GM19239 (cell line): Measurements from ENCODE around the gene C3orf49.

Source experiments
- DNase-seq: peaks from one replicate; pipeline ENCODE4 v3.0.0; 2011; ENCODE audit warnings: low spot score; ENCODE audit not compliant: insufficient read length
- FAIRE-seq: peaks from 2 replicates; lab custom pipeline; 2011; peaks lifted over from hg19 to GRCh38; lab: Jason Lieb, UNC

The C3orf49 gene

DNA sequence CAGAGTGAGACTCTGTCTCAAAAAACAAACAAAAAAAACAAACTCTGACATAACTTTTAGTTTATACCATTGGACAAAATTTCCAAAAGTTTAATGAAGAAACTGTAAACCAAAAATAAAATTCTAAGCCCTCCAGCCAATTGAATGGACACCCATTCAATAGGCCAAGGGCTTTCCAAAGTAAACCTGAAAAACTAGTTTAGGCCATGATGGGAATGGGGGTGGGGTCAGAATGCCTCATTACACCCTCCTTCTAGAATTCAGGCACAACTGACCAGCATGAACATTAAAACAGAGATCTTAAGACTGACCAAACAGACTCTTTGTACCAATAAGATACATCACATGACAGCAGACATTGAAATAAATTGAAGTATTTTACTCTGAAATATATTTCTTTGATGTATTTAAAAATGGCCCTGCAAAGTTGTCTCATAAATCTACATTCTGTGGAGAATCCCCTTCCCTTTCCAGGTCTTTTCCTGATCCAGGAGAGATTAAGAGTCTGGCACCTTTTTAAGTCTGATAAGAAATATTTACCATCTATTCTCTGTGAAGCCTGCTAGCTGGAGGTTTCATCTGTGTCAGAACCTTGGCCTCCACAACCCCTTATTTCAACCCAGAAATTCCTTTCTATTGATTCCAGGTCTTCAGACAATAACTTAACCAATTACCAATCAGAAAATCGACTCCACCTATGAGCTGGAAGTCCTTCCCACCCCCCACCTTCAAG, 28.8 kb downstream of the C3orf49 start:
- DNase-seq (no peak), FAIRE-seq (no peak)

GRCh38 chr3:63849175-63849574, 30.1 kb downstream of the C3orf49 start:
- no peak for DNase-seq
- FAIRE-seq, result no peak

GRCh38 chr3:63851287-63851686, 32.2 kb downstream of the C3orf49 start:
- DNase-seq (no peak), FAIRE-seq (peak; percentile 45)

DNA sequence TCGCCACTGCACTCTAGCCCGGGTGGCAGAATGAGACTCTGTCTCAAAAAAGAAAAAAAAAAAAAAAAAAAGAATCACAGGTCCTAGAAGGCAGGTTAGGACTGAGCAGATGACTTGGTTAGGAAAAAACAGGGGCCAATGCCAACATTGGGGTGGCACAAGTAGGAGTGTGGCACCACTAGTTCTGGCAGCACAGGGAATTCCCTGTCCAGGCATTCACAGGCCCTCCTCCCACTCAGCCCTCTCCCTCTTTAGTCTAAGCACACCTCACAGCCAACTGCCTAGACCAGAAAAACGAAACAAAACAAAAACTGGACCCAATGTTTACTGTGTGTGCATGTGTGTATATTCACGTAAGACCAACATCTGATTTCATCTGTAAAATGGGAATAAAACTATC, 34.0 kb downstream of the C3orf49 start:
- no peak for FAIRE-seq
- no peak for DNase-seq

GRCh38 chr3:63855333-63855940, 36.3 kb downstream of the C3orf49 start:
- peak; percentile 42 for FAIRE-seq
- DNase-seq, result no peak

DNA sequence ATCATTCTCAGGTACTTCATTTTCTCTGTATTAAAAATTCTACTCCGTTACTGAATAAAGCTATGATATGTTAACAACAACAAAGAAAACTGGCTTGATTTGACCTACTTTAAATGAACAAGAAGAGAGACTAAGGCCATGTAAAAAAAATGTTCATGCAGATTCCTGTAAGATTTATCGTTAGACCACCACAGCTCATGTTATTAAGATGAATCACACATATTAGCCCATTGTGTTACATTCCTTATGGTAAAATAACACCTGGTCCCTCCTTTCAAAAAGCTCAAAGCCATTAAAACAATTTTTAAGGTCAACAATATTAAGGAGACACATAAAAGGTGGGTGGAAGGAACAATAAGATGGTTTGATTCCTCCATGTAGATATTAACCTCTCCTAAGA, 38.2 kb downstream of the C3orf49 start:
- FAIRE-seq (no peak), DNase-seq (no peak)

DNA sequence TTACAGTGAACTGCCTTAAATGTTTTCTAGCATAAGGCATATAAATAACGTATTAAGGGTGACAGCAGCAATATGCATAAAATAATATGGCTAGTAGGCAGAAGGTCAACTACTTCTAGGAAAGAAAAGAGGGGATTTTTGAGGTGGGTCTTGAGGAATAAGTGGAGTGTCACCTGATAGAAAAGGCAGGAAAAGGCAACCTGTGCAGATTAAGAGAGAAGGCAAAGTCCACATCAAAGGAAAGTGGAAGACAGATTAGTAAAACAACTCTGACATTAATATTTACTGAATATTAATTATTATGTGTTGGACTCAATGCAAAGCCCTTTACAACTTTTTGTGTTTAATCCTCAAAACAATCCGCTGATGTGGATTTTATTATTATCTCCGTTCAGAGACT, 41.7 kb downstream of the C3orf49 start:
- no peak for DNase-seq
- FAIRE-seq, result no peak

DNA sequence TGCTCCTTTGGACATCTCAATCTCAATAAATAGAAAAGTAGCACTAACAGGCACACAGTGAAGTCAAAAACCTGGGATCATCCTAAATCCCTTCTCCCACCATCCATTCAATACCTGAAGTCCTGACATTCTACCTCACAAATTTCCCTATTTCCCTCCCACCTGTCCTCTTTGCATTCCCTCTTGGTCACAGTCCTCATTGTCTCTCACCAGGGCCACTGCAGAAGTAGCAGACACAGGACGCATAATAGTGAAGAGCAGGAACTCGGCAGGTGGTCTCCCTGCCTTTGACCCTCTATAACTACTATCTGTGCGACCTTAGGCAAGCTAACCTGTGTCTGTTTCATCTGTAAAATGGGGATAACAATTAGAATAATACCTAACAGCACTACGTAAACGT, 42.2 kb downstream of the C3orf49 start:
- FAIRE-seq (no peak), DNase-seq (no peak)

- DNase-seq (no peak), FAIRE-seq (peak; percentile 23)
These were observed 43.7 kb downstream of the C3orf49 start for GRCh38 chr3:63862804-63863149.

DNA sequence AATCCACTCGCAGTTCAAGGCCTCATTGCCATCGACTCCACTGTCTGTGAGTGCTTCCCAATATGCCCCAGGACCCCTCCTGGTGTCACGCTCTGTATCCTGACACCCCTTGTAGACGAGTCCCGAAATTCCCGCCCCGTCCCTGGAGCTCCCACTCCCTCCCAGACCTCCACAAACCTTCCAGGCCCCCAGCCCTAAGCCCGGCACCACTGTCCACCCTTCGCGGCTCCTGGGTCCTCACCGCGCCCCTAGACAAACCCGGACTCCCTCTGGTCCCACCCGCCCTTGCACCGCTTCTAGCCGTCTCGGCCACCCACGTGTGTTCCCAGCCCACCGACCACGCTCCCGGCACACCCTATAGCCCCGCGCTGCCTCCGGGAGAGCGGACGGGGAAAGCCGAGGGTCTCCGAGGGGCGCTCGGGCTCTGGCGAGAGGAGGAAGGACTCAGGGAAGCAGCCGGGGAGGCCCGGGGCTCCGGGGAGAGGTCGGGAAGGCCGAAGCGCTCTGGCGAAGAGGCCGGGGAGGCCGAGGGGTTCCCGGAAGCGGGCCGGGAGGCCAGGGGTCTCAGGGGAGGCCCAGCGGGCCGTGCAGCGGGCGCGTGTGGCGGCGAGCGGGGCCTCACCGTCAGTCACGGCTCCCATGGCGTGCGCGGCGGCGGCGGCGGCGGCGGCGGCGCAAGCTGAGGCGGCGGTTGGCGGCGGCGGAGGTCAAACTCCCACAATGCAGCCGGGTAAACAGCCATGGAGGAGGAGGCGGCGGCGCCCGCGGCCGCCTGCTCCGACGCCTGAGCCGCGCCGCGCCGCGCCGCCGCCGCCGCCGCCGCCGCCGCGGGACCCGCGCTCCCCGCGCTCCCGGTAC, 44.3 kb downstream of the C3orf49 start, which contains the start of the genes ATXN7 and THOC7:
Gene ATXN7 (plus strand): TSS at position 718 of the 858 bp plus-strand sequence. CDS start 48,732 bp downstream, outside the sequence.
Gene THOC7 (minus strand): TSS at position 656 of the 858 bp plus-strand sequence. CDS start 15 bp downstream, at position 641.
- peak; percentile 44 for FAIRE-seq
- DNase-seq, result peak; percentile 67

DNA sequence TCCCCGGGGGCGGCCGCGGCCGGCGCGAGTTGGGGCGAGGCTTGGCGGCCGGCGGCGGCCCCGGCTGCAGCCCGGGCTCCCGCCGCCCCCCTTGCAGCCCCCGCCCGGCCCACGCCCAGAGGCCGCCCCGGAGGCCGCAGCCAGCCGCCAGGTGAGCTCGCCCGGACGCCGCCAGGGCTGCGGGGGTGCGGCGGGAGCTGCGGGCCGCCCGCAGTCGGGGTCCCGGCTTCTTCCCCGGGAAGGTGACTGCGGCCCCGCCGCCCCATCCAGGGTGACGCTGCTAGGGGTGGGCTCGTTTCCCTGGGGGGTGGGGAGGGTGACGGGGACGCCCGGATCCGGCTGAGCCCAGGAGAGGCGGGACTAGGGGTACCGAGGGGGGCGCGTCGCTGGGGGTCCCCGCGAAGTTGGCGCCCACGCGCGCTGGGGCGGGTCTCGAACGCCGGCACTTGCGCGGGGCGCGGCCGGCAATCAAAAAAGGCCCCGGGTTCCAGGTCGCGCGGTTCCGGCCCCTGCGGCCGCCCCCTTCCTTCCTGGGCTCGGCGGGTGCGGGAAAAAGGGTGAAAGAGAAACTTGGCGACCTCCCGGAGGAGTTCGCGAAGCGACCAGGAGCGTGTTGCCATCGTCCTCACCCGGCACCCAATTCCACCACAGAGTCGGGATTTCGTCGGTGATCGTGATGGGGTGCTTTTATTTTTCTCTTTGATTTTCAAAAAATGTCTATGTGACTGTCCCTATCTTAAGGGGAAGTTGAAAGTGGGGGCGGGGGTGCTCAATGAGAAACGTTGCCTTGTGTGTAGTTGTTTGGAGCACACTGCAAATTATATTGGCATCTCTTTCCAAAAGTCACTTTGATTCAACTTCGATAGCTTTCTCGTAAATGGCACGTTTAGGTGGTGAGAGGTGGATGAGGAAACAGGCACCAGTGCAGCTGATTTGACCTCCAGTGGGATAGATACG, 45.2 kb downstream of the C3orf49 start:
- FAIRE-seq, result peak; percentile 81

GRCh38 chr3:63864965-63865327, 45.8 kb downstream of the C3orf49 start:
- DNase-seq (no peak), FAIRE-seq (no peak)

More for the DNA sequence above, 45.2 kb downstream of the C3orf49 start:
- peak; percentile 57 for DNase-seq

- FAIRE-seq (no peak), DNase-seq (no peak)
These were observed 48.1 kb downstream of the C3orf49 start for GRCh38 chr3:63867225-63867624.

DNA sequence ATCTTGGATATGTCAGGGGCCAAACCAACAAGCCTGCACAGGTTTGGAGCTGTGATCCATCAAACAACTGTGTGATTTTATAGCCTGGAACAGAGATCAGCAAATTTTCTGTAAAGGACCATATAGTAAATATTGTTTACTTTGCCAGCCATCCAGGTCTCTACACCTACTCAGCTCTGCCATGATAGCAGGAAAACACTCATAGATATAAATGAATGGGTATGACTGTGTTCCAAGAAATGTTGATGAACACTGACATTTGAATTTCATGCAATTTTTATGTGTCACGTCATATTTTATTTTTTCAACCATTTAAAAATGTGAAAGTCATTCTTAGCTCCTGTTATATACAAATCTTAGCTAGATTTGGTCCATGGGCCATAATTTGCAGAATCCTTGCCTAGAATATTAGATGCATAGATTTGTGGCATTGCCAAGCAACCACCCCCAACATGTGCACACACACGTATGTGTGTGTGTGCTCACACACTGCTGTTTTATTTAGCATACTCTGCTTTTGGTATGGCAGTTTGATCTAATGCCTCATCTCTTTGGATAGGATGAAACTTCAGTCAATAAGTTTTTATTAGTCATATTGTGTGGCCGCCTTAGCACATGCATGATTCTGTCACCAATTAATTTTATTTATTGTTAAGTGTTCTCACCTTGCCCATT, 51.0 kb downstream of the C3orf49 start:
- DNase-seq (no peak), FAIRE-seq (no peak)

DNA sequence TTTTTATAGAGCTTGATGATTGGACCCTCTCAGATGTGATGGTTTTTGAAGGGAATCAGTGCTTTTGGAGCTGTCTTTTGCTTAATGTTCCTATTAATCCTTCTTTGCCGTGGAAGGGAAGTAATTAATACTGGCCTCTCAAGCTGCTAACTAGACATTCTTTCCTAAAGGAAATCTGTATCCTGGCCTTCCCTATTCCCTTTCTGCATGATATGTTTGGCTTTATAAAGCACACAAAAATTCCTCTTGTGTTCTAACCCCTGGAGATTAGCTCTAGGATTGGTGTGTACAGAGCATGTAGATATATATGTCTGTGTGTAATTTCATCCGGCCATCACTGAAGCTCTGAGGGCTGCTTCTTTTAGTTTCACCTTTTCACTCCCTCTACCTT, 51.5 kb downstream of the C3orf49 start:
- DNase-seq, result no peak
- no peak for FAIRE-seq

DNA sequence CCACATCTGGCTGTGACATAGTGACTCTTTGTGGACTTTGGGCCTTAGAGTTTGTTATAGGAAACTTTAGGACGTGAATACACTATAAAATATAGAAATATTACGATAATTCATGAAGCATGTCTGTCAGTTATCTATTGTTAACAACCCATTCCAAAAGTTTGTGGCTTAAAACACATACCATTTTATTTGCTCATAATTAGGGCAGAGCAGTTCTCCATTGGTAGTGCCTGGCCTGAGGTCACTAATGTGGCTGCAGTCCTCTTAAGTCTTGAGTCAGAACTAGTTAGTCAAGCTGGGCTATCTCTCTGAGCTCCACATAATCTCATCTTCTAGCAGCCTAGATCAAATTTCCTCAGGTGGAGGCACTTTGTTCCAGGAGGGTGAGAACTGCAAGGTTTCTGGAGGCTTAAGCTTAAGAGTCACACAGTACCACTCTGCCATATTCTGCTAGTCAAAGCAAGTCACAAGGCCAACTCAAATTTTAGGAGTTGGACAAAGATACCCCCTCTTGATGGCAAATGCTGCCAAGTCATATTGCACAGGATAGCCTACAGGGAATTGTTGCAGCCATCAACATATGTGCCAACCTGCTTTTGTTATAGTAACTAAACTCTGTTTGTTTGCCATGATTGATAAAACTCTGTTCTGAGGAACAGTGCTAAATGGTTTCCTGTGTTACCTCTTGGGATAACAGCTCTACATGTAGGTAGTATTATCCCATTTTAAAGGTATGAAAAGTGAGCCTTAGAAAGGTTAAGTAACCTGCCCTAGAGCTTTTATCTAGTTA, 53.2 kb downstream of the C3orf49 start:
- no peak for DNase-seq

DNA sequence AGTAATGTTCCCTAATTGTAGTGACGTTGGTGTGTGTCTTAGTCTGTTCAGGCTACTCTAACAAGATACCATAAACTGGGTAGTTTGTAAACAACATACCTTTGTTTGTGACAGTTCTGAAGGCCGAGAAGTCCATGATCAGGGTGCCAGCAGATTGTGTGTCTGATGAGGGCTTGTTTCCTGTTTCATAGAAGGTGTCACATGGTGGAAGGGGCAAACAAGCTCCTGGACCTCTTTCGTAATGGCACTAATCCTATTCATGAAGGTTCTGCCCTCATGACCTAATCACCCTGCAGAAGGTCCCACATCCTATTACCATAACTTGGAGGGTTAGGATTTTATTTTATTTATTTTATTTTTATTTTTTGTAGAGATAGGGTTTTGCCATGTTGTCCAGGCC, 55.7 kb downstream of the C3orf49 start:
- FAIRE-seq (no peak), DNase-seq (no peak)

More for the DNA sequence above, 53.2 kb downstream of the C3orf49 start:
- FAIRE-seq, result peak; percentile 26

DNA sequence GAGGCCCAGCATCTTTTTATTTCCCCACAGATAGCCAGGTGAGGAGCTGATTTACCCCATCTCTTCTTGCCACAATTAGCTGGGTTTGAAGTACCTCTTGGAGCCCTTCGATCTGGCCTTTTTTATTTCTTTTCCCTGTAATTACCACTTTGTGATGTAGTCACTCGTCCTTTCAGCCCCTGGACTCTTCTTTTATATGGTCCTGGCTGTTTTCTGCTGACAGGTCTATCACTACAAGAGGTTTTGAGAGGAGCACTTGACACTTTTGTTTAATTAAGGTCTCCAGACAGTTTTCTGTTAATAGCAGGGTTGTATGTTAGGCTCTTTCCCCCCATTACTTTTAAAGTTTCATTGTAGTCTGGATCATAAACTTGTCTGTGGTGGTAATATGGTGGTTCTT, 56.4 kb downstream of the C3orf49 start:
- DNase-seq, result no peak
- FAIRE-seq, result no peak

DNA sequence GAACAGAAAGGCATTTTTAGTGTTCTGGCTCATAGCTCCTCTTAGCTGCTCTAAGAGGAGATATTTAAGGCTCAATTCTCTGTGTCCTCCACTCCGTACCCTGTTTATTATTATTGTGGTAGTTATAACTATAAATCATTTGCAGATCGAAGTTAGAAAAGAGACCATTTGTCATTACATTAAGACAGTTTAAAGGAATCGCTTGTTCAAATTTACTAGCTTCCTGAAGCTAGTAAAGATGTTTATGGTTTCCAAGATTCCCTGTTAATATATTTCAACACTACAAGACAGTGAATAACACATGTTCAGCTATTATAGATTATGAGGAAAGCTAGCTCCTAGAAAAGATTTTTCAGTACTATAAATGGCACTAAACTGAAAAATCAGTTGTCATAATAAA, 57.2 kb downstream of the C3orf49 start:
- no peak for FAIRE-seq
- no peak for DNase-seq
